Neural cell (in vitro differentiated cells): ENCODE results near the gene DUSP7. TPM values are rescaled to one million over a fixed set of nuclear protein-coding genes. Genes with fewer than 3 reads are reported as not detected.

Experiments used
- H2AFZ ChIP-seq: fragments of 200-600, 300-800 bp; sonication (generic), shearing (Covaris generic); 2 replicates; pipeline ENCODE4 v1.6.0; 2014; ENCODE audit warnings: low read depth, mild to moderate bottlenecking, antibody characterized with exemption, low read length, moderate library complexity
- H3F3A ChIP-seq: fragments of 200-600 bp; shearing (Covaris generic); 2 replicates; pipeline ENCODE4 v1.6.1; 2016; ENCODE audit warnings: mild to moderate bottlenecking, moderate library complexity, mixed read lengths, antibody characterized with exemption, low read length; ENCODE audit not compliant: insufficient read depth, poor library complexity, severe bottlenecking
- H3K27ac ChIP-seq: fragments of 200-600, 300-800 bp; sonication (generic), shearing (Covaris generic); 2 replicates; pipeline ENCODE4 v1.5.1; 2014; ENCODE audit warnings: mild to moderate bottlenecking, low read length, moderate library complexity
- H3K27me3 ChIP-seq: fragments of 300-800, 200-600 bp; sonication (generic), shearing (Covaris generic); 2 replicates; pipeline ENCODE4 v1.6.0; 2014; ENCODE audit warnings: mild to moderate bottlenecking, low read depth, low read length, moderate library complexity; ENCODE audit not compliant: insufficient read depth
- H3K36me3 ChIP-seq: fragments of 300-800, 200-600 bp; sonication (generic), shearing (Covaris generic); 2 replicates; pipeline ENCODE4 v1.5.1; 2014; ENCODE audit warnings: mild to moderate bottlenecking, antibody characterized with exemption, low read length, moderate library complexity; ENCODE audit not compliant: insufficient read depth
- H3K4me2 ChIP-seq: fragments of 300-800, 200-600 bp; sonication (generic), shearing (Covaris generic); 2 replicates; pipeline ENCODE4 v1.6.0; 2014; ENCODE audit warnings: mild to moderate bottlenecking, low read length
- H3K4me3 ChIP-seq: fragments of 300-800, 200-600 bp; sonication (generic), shearing (Covaris generic); 2 replicates; pipeline ENCODE4 v1.5.1; 2014; ENCODE audit warnings: mild to moderate bottlenecking, low read length, moderate library complexity
- H3K79me2 ChIP-seq: fragments of 200-600 bp; shearing (Covaris generic); replicated peaks from 2 replicates; pipeline ENCODE4 v1.6.0; 2014; ENCODE audit warnings: mild to moderate bottlenecking, low read length, moderate library complexity; ENCODE audit not compliant: insufficient read depth
- H3K9ac ChIP-seq: fragments of 300-800, 200-600 bp; sonication (generic), shearing (Covaris generic); 2 replicates; pipeline ENCODE4 v1.6.1; 2016; ENCODE audit warnings: mild to moderate bottlenecking, low read length, mixed read lengths
- H3K9me2 ChIP-seq: fragments of 200-600 bp; shearing (Covaris generic); 2 replicates; pipeline ENCODE4 v1.6.1; 2016; ENCODE audit warnings: mild to moderate bottlenecking, low read length, mixed read lengths; ENCODE audit not compliant: insufficient read depth
- H3K9me3 ChIP-seq: fragments of 200-600, 300-800 bp; sonication (generic), shearing (Covaris generic); 2 replicates; pipeline ENCODE4 v1.6.1; 2016; ENCODE audit warnings: mild to moderate bottlenecking, mixed run types, low read length, moderate library complexity, mixed read lengths
- H4K20me1 ChIP-seq: fragments of 200-600 bp; shearing (Covaris generic); 2 replicates; pipeline ENCODE4 v1.6.1; 2016; ENCODE audit warnings: mild to moderate bottlenecking, mixed run types; ENCODE audit not compliant: insufficient read depth
- EP300 ChIP-seq: fragments of 450-650 bp; conservative IDR thresholded peaks from 2 replicates; pipeline ENCODE4 v1.6.1; 2014; ENCODE audit warnings: antibody characterized with exemption, mild to moderate bottlenecking, moderate library complexity; ENCODE audit not compliant: poor library complexity, severe bottlenecking
- EZH2 ChIP-seq: fragments of 200-600, 300-800 bp; shearing (Covaris generic), sonication (generic); IDR thresholded peaks from 2 replicates; pipeline ENCODE4 v1.6.1; 2014; ENCODE audit warnings: antibody characterized with exemption, low read length, borderline replicate concordance, mild to moderate bottlenecking; ENCODE audit not compliant: insufficient read depth, poor library complexity, severe bottlenecking
- MXI1 ChIP-seq: fragments of 450-650 bp; conservative IDR thresholded peaks from 2 replicates; pipeline ENCODE4 v1.6.1; 2014; ENCODE audit warnings: antibody characterized with exemption, mild to moderate bottlenecking; ENCODE audit not compliant: poor library complexity, severe bottlenecking
- POLR2AphosphoS5 ChIP-seq: IDR thresholded peaks from 2 replicates; pipeline ENCODE4 v1.6.1; 2012
- RAD21 ChIP-seq: fragments of 450-650 bp; conservative IDR thresholded peaks from 2 replicates; pipeline ENCODE4 v1.6.1; 2014; ENCODE audit warnings: antibody characterized with exemption, mild to moderate bottlenecking, moderate library complexity
- SMC3 ChIP-seq: fragments of 450-650 bp; conservative IDR thresholded peaks from 2 replicates; pipeline ENCODE4 v1.6.1; 2014; ENCODE audit warnings: antibody characterized with exemption, mild to moderate bottlenecking, moderate library complexity; ENCODE audit not compliant: poor library complexity
- TAF1 ChIP-seq: IDR thresholded peaks from 2 replicates; pipeline ENCODE4 v1.6.1; 2012; ENCODE audit warnings: low read depth
- polyA plus RNA-seq: library from polyadenylated mRNA; depleted of rRNA; stranded (reverse); fragments of >200 nt; gene quantifications from 2 replicates; pipeline ENCODE4 v1.2.3, GENCODE V29; 2014
- TF ChIP-seq, protein P1 (sequence below): fragments of 450-650 bp; IDR thresholded peaks from 2 replicates; pipeline ENCODE4 v1.5.1; 2014; ENCODE audit warnings: antibody characterized with exemption, mild to moderate bottlenecking, moderate library complexity; ENCODE audit not compliant: poor library complexity, severe bottlenecking
- TF ChIP-seq, protein P2 (sequence below): IDR thresholded peaks from 2 replicates; pipeline ENCODE4 v1.6.1; 2012; ENCODE audit warnings: borderline replicate concordance

Gene DUSP7
- polyA plus RNA-seq, 1 donor from 2014 or later, result 8.5 TPM

DNA sequence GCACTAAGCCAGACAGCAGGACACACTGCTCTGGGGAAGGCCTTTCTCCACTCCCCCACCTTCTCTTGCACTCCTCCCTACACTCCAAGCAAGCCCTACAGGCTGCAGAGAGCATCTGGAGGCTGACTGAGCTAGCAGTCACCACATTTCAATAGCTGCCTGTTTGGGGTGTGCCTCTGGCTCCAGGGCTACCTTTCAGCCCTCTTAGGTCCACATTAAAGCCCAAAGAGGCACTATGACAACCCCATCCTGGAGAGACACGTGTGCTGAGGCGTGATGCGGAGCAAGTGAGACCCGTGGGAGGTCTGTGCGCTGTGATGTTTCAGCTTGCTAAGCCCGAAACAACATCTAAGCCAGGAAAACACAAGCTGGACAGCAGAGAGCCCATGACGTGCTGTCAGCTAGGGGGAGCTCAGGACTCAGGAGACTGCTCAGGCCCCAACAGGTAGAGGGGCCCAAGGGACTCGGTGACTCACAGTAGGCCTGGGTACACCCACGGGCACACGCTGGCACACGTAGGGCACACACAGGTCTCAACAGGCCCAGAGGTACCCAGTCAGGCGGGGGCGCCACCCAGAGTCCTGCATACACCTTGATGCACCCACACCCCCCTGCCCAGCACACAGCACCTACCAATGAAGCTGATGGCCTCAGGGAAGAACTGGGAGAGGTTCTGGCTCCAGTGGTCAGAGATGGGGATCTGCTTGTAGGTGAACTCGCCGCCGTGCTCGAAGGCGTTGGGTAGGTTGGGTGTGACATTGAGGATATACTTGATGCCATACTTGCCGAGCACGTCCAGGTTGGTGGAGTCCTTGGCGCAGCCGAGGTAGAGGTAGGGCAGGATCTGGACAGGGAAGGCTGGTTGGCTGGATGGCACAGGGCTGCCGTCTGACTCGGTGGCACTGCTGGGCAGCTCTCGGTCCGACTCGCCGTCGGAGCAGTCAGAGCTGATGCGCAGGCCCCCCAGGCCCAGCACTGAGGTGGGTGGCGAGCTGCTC, 2.8 kb downstream of the DUSP7 start:
- H4K20me1 ChIP-seq, result no peaks in the 10 kb centered on the region
- H3K79me2 ChIP-seq, result peaks cover 9% of the 10 kb centered on the region
- H3K4me2 ChIP-seq, result no peak overlapping the region
- TF ChIP-seq, protein P1, sequence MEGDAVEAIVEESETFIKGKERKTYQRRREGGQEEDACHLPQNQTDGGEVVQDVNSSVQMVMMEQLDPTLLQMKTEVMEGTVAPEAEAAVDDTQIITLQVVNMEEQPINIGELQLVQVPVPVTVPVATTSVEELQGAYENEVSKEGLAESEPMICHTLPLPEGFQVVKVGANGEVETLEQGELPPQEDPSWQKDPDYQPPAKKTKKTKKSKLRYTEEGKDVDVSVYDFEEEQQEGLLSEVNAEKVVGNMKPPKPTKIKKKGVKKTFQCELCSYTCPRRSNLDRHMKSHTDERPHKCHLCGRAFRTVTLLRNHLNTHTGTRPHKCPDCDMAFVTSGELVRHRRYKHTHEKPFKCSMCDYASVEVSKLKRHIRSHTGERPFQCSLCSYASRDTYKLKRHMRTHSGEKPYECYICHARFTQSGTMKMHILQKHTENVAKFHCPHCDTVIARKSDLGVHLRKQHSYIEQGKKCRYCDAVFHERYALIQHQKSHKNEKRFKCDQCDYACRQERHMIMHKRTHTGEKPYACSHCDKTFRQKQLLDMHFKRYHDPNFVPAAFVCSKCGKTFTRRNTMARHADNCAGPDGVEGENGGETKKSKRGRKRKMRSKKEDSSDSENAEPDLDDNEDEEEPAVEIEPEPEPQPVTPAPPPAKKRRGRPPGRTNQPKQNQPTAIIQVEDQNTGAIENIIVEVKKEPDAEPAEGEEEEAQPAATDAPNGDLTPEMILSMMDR, result no peak
- no peak overlapping the region for H3K27ac ChIP-seq
- no peak overlapping the region for H2AFZ ChIP-seq
- no peaks in the 10 kb centered on the region for H3K36me3 ChIP-seq
- H3K9me3 ChIP-seq, result no peaks in the 10 kb centered on the region
- H3K9me2 ChIP-seq, result no peaks in the 10 kb centered on the region
- H3K27me3 ChIP-seq, result no peaks in the 10 kb centered on the region
- H3K4me3 ChIP-seq, result peak overlapping the region; percentile 90
- H3K9ac ChIP-seq, result peak overlapping the region; percentile 31
- no peaks in the 10 kb centered on the region for H3F3A ChIP-seq

DNA sequence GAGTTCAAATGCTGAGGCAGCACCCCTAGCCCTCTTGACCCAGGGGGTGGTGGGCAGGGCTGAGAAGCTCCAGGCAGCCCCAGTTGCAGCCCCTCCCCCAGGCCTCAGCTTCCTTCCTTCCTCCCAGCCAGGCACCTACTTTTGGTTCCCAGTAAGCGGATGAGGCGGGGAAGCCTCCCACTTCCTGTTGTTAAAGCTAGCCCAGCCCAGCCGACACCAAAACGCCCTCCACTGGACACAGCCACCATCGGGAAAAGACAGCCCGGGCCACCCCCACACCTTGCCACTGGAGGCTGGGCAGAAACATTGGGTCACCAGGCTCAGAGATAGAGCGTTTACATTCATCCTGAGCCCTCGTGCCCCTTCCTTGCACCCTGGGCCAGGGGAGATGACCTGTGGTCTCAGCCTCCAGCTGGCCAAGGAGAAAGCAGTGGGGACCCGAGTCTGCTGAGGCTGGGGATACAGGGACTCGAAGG, 3.5 kb downstream of the DUSP7 start:
- Histone ChIP-seq H3K79me2 (peaks cover 9% of the 10 kb centered on the region), H4K20me1 (no peaks in the 10 kb centered on the region), H3K9me3 (no peaks in the 10 kb centered on the region), H3K9me2 (no peaks in the 10 kb centered on the region), H3K36me3 (no peaks in the 10 kb centered on the region), H3K4me2 (no peak overlapping the region), H3K27me3 (no peaks in the 10 kb centered on the region), H3K9ac (peak overlapping the region; percentile 31), H2AFZ (no peak overlapping the region), H3F3A (no peaks in the 10 kb centered on the region), H3K27ac (no peak overlapping the region), H3K4me3 (peak overlapping the region; percentile 90)
- TF ChIP-seq, protein P2, sequence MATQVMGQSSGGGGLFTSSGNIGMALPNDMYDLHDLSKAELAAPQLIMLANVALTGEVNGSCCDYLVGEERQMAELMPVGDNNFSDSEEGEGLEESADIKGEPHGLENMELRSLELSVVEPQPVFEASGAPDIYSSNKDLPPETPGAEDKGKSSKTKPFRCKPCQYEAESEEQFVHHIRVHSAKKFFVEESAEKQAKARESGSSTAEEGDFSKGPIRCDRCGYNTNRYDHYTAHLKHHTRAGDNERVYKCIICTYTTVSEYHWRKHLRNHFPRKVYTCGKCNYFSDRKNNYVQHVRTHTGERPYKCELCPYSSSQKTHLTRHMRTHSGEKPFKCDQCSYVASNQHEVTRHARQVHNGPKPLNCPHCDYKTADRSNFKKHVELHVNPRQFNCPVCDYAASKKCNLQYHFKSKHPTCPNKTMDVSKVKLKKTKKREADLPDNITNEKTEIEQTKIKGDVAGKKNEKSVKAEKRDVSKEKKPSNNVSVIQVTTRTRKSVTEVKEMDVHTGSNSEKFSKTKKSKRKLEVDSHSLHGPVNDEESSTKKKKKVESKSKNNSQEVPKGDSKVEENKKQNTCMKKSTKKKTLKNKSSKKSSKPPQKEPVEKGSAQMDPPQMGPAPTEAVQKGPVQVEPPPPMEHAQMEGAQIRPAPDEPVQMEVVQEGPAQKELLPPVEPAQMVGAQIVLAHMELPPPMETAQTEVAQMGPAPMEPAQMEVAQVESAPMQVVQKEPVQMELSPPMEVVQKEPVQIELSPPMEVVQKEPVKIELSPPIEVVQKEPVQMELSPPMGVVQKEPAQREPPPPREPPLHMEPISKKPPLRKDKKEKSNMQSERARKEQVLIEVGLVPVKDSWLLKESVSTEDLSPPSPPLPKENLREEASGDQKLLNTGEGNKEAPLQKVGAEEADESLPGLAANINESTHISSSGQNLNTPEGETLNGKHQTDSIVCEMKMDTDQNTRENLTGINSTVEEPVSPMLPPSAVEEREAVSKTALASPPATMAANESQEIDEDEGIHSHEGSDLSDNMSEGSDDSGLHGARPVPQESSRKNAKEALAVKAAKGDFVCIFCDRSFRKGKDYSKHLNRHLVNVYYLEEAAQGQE, result no peak
- TF ChIP-seq POLR2AphosphoS5 (no peak), RAD21 (no peak), TAF1 (no peak), EZH2 (no peak), SMC3 (no peak), EP300 (no peak), MXI1 (no peak)
- TF ChIP-seq, protein P1, result no peak
